HCT116 (cell line): ENCODE measurements around the gene SPINT2. TPM values are rescaled to one million over a fixed set of nuclear protein-coding genes. Genes with fewer than 3 reads are reported as not detected.
"Not testable (repeated sequence)": the region's sequence is repeated elsewhere in the genome, so short reads cannot be mapped to it uniquely, and the experiment has no call there.

Source experiments
- ATAC-seq: fragments of 200-7000 bp; cut with Tn5 transposase; 2 replicates; pipeline ENCODE4 v1.9.1; 2020; ENCODE audit warnings: mild to moderate bottlenecking, moderate library complexity
- BruUV-seq: library from RNA; stranded (reverse); fragments of 400-500 nt; replicated peaks from 2 replicates; lab custom pipeline; 2021; lab: Mats Ljungman, UMichigan
- CTCF ChIA-PET: fragments of 300-600 bp; sonication (Branson Sonifier 250); formaldehyde crosslinking; loops from one replicate; lab custom pipeline; 2021; ENCODE audit warnings: antibody characterized with exemption; lab: Charles Lee
- POLR2A ChIA-PET: fragments of 300-600, 350-600 bp; sonication (Branson Sonifier 250); formaldehyde crosslinking; loops from one replicate; lab custom pipeline; 2021; ENCODE audit warnings: antibody characterized with exemption; lab: Charles Lee
- RAD21 ChIA-PET, 2 experiments: fragments of 300-600 bp; sonication (Branson Sonifier 250); formaldehyde crosslinking; loops; one replicate each; lab custom pipeline; 2023; ENCODE audit warnings: low total read pairs in 2 of 2; ENCODE audit not compliant: uncharacterized antibody in 2 of 2, unreplicated experiment in 2 of 2, low non-redundant PET in 1 of 2; lab: Charles Lee
- DNase-seq: peaks from one replicate; pipeline ENCODE4 v3.0.0-alpha.2; 2010; ENCODE audit warnings: low read depth, low spot score
- H2AFZ ChIP-seq: fragments of 200-600 bp; shearing (Covaris generic), sonication (generic); 2 replicates; pipeline ENCODE4 v1.6.1; 2017; ENCODE audit warnings: low read depth, mixed run types, mixed read lengths, antibody characterized with exemption, low read length; ENCODE audit not compliant: poor library complexity, severe bottlenecking
- H3K27ac ChIP-seq: 2 replicates; pipeline ENCODE4 v1.5.1; 2012; ENCODE audit warnings: low read depth, low read length
- H3K27me3 ChIP-seq: fragments of 200-600 bp; sonication (generic); 2 replicates; pipeline ENCODE4 v1.6.1; 2016; ENCODE audit warnings: mixed run types, low read length, mixed read lengths; ENCODE audit not compliant: insufficient read depth
- H3K36me3 ChIP-seq, 2 experiments: fragments of 200-500 bp in 1 of 2; fragments of 200-600 bp in 1 of 2; sonication (Bioruptor generic) in 1 of 2; sonication (generic) in 1 of 2; 2 replicates each; pipeline versions ENCODE4 v1.5.1 to v1.6.1; 2014 to 2016; ENCODE audit warnings: low read length in 2 of 2, inconsistent platforms in 1 of 2, mixed read lengths in 1 of 2, mixed run types in 1 of 2; ENCODE audit not compliant: insufficient read depth in 2 of 2, control insufficient read depth in 1 of 2
- H3K4me1 ChIP-seq, 2 experiments: fragments of 200-600 bp in 1 of 2; sonication (generic) in 1 of 2; 2 replicates each; pipeline versions ENCODE4 v1.5.1 to v1.6.1; 2012 to 2017; ENCODE audit warnings: low read length in 2 of 2, inconsistent platforms in 1 of 2, mild to moderate bottlenecking in 1 of 2, mixed read lengths in 1 of 2, mixed run types in 1 of 2, moderate library complexity in 1 of 2; ENCODE audit not compliant: insufficient read depth in 2 of 2, control insufficient read depth in 1 of 2
- H3K4me2 ChIP-seq: fragments of 200-600 bp; sonication (generic); 2 replicates; pipeline ENCODE4 v1.6.1; 2017; ENCODE audit warnings: mixed run types, low read length, mixed read lengths
- H3K4me3 ChIP-seq, 2 experiments: fragments of 200-600 bp in 1 of 2; sonication (generic) in 1 of 2; replicated peaks in 1 of 2; 2 replicates each; pipeline ENCODE4 v1.5.1; 2011 to 2016; ENCODE audit warnings: low read length in 2 of 2, control low read depth in 1 of 2, low read depth in 1 of 2, mild to moderate bottlenecking in 1 of 2, mixed read lengths in 1 of 2, mixed run types in 1 of 2
- H3K79me2 ChIP-seq: fragments of 200-600 bp; sonication (generic); 2 replicates; pipeline ENCODE4 v1.6.1; 2017; ENCODE audit warnings: mild to moderate bottlenecking, mixed run types, low read length, moderate library complexity, mixed read lengths; ENCODE audit not compliant: insufficient read depth
- H3K9ac ChIP-seq: fragments of 200-600 bp; sonication (generic); 2 replicates; pipeline ENCODE4 v1.6.1; 2016; ENCODE audit warnings: low read length, mixed read lengths
- H3K9me2 ChIP-seq: fragments of 200-600 bp; sonication (generic), shearing (Covaris generic); 2 replicates; pipeline ENCODE4 v1.6.1; 2017; ENCODE audit warnings: mixed run types, mild to moderate bottlenecking, moderate library complexity; ENCODE audit not compliant: insufficient read depth
- H3K9me3 ChIP-seq, 2 experiments: fragments of 200-500 bp in 1 of 2; fragments of 200-600 bp in 1 of 2; sonication (Bioruptor generic) in 1 of 2; sonication (generic) in 1 of 2; 2 replicates each; pipeline ENCODE4 v1.6.1; 2014 to 2017; ENCODE audit warnings: low read length in 2 of 2, mixed read lengths in 2 of 2, inconsistent platforms in 1 of 2, low read depth in 1 of 2, mild to moderate bottlenecking in 1 of 2, mixed run types in 1 of 2, moderate library complexity in 1 of 2; ENCODE audit not compliant: control insufficient read depth in 1 of 2, insufficient read depth in 1 of 2
- H4K20me1 ChIP-seq: fragments of 200-600 bp; sonication (generic), shearing (Covaris generic); 2 replicates; pipeline ENCODE4 v1.6.1; 2017; ENCODE audit warnings: mixed run types, mild to moderate bottlenecking, moderate library complexity; ENCODE audit not compliant: insufficient read depth
- CEBPB ChIP-seq: IDR thresholded peaks from 2 replicates; pipeline ENCODE4 v1.6.1; 2012; ENCODE audit warnings: low read depth
- ELF1 ChIP-seq: IDR thresholded peaks from 2 replicates; pipeline ENCODE4 v1.6.1; 2012; ENCODE audit warnings: low read depth, borderline replicate concordance
- EZH2 ChIP-seq: fragments of 200-600 bp; sonication (generic); IDR thresholded peaks from 2 replicates; pipeline ENCODE4 v1.6.1; 2017; ENCODE audit warnings: antibody characterized with exemption, mixed run types
- FOSL1 ChIP-seq: IDR thresholded peaks from 2 replicates; pipeline ENCODE4 v1.6.1; 2012; ENCODE audit warnings: low read depth
- POLR2A ChIP-seq: IDR thresholded peaks from 2 replicates; pipeline ENCODE4 v1.7.0; 2011; ENCODE audit warnings: borderline replicate concordance; ENCODE audit not compliant: insufficient read depth, insufficient read length; ENCODE audit errors: extremely low read depth
- RAD21 ChIP-seq: IDR thresholded peaks from 2 replicates; pipeline ENCODE4 v1.6.1; 2012; ENCODE audit warnings: low read depth, mild to moderate bottlenecking
- YY1 ChIP-seq: IDR thresholded peaks from 2 replicates; pipeline ENCODE4 v1.6.1; 2011; ENCODE audit warnings: low read length, low read depth, moderate library complexity, mild to moderate bottlenecking; ENCODE audit not compliant: insufficient replicate concordance; ENCODE audit errors: extremely low read depth
- ZFX ChIP-seq: fragments of 450-650 bp; IDR thresholded peaks from 2 replicates; pipeline ENCODE4 v1.6.1; 2017
- intact Hi-C: fragments of 100-400 bp; cut with micrococcal nuclease; formaldehyde crosslinking; loops from 2 replicates; pipeline ENCODE4 v1.10.0; 2022
- total RNA-seq: library from RNA; stranded (reverse); gene quantifications from one replicate; pipeline ENCODE4 v1.2.1, GENCODE V29; 2021; ENCODE audit not compliant: unreplicated experiment
- TF ChIP-seq, protein P1 (sequence below): IDR thresholded peaks from 2 replicates; pipeline ENCODE4 v1.6.1; 2012
- TF ChIP-seq, protein P2 (sequence below), 3 experiments: fragments of 200-600 bp in 1 of 3; sonication (generic) in 1 of 3; IDR thresholded peaks in 2 of 3; conservative IDR thresholded peaks in 1 of 3; 2 replicates each; pipeline ENCODE4 v1.5.1; 2012 to 2017; ENCODE audit warnings: low read depth in 2 of 3, low read length in 2 of 3, antibody characterized with exemption in 1 of 3, borderline replicate concordance in 1 of 3, control low read depth in 1 of 3, mild to moderate bottlenecking in 1 of 3, mixed read lengths in 1 of 3, mixed run types in 1 of 3, moderate library complexity in 1 of 3; ENCODE audit not compliant: insufficient read depth in 1 of 3
- TF ChIP-seq, protein P3 (sequence below): IDR thresholded peaks from 2 replicates; pipeline ENCODE4 v1.6.1; 2011; ENCODE audit warnings: mild to moderate bottlenecking, low read length, moderate library complexity; ENCODE audit not compliant: insufficient replicate concordance; ENCODE audit errors: extremely low read depth
- TF ChIP-seq, protein P4 (sequence below): IDR thresholded peaks from 2 replicates; pipeline ENCODE4 v1.6.1; 2012

SPINT2 gene
- total RNA-seq, 1 experiment from 2014 or later = 500 TPM

DNA sequence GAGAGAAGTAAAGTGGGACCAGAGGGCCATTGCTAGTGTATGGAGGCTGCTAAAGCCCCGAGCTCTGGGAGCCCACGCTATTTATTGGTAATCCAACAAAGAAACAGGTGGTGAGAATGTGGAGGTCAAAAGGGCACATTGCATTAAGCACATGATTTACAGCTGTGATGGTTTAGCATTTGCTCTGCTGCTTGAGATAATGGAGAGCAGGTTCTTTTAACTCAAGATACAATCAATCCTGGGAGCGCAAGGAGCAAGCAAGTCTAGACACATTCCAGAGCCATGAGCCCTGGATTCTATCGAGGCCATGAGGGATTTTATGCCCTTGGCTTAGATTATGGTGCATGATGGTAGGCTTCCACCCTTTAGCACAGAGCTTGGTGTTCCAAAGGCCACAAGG, 74.6 kb downstream of the SPINT2 start:
- H3K4me1 ChIP-seq = peaks cover 8 to 26% of the 10 kb centered on the region in 2 experiments
- H4K20me1 ChIP-seq, H3K9me3 ChIP-seq, H3K9me2 ChIP-seq, H3K4me2 ChIP-seq, ATAC-seq, intact Hi-C loops, H2AFZ ChIP-seq, RAD21 ChIA-PET, POLR2A ChIA-PET, CTCF ChIA-PET, H3K79me2 ChIP-seq, H3K4me3 ChIP-seq, DNase-seq, H3K36me3 ChIP-seq, H3K27ac ChIP-seq, H3K9ac ChIP-seq, H3K27me3 ChIP-seq: not testable (repeated sequence)
- BruUV-seq = TSS peak; percentile 23

DNA sequence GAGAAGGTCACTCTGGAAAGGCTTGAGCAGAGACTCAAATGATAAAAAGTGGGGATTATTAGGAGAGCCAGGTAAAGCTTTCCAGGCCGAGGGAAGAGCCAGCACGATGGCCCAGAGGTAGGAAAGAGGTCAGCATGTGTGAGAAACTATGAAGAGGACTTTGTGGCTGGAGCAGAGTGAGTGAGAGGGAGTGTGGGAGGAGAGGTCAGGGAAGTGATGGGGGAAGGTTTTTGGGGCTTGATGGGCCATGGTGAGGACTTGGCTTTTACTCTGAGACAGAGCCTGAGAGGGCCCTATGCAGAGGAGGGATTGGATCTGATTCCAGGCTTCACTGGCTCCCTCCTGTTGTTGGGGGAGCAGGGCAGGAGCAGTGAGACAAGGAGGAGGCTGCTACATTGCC, 76.6 kb downstream of the SPINT2 start:
- H2AFZ ChIP-seq = no peak overlapping the region
- ATAC-seq = no peak
- no peak overlapping the region for H3K4me2 ChIP-seq
- H3K4me3 ChIP-seq = no peak overlapping the region
- TF ChIP-seq FOSL1 (no peak), ELF1 (no peak), ZFX (no peak), YY1 (no peak), CEBPB (no peak), EZH2 (no peak), RAD21 (no peak), POLR2A (no peak)
- TF ChIP-seq, protein P1, sequence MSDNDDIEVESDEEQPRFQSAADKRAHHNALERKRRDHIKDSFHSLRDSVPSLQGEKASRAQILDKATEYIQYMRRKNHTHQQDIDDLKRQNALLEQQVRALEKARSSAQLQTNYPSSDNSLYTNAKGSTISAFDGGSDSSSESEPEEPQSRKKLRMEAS = no peak
- TF ChIP-seq, protein P2, sequence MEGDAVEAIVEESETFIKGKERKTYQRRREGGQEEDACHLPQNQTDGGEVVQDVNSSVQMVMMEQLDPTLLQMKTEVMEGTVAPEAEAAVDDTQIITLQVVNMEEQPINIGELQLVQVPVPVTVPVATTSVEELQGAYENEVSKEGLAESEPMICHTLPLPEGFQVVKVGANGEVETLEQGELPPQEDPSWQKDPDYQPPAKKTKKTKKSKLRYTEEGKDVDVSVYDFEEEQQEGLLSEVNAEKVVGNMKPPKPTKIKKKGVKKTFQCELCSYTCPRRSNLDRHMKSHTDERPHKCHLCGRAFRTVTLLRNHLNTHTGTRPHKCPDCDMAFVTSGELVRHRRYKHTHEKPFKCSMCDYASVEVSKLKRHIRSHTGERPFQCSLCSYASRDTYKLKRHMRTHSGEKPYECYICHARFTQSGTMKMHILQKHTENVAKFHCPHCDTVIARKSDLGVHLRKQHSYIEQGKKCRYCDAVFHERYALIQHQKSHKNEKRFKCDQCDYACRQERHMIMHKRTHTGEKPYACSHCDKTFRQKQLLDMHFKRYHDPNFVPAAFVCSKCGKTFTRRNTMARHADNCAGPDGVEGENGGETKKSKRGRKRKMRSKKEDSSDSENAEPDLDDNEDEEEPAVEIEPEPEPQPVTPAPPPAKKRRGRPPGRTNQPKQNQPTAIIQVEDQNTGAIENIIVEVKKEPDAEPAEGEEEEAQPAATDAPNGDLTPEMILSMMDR (IDR thresholded peaks at IDR 0.05 in 2 of 3, conservative IDR thresholded peaks at IDR 0.05 in 1 of 3; ENCODE audit: borderline replicate concordance in 1 of 3, insufficient read depth in 1 of 3, low read depth in 2 of 3, low read length in 2 of 3) = no peak
- TF ChIP-seq, protein P3, sequence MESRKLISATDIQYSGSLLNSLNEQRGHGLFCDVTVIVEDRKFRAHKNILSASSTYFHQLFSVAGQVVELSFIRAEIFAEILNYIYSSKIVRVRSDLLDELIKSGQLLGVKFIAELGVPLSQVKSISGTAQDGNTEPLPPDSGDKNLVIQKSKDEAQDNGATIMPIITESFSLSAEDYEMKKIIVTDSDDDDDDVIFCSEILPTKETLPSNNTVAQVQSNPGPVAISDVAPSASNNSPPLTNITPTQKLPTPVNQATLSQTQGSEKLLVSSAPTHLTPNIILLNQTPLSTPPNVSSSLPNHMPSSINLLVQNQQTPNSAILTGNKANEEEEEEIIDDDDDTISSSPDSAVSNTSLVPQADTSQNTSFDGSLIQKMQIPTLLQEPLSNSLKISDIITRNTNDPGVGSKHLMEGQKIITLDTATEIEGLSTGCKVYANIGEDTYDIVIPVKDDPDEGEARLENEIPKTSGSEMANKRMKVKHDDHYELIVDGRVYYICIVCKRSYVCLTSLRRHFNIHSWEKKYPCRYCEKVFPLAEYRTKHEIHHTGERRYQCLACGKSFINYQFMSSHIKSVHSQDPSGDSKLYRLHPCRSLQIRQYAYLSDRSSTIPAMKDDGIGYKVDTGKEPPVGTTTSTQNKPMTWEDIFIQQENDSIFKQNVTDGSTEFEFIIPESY = no peak
- TF ChIP-seq, protein P4, sequence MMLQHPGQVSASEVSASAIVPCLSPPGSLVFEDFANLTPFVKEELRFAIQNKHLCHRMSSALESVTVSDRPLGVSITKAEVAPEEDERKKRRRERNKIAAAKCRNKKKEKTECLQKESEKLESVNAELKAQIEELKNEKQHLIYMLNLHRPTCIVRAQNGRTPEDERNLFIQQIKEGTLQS = no peak
- H3K9me3 ChIP-seq = no peaks in the 10 kb centered on the region
- BruUV-seq = no TSS peak
- no peak overlapping the region for H3K9ac ChIP-seq
- ChIA-PET CTCF (no interaction called here), RAD21 (no interaction called here), POLR2A (interaction anchor here (0.6 kb wide), 1 partner anchor 413 kb away, joined by 4 read pairs; no protein-coding TSS in a partner anchor)
- peaks cover 8 to 18% of the 10 kb centered on the region in 2 experiments for H3K4me1 ChIP-seq
- H3K27ac ChIP-seq = no peak overlapping the region
- intact Hi-C loops = no loop called here
- H3K79me2 ChIP-seq = no peaks in the 10 kb centered on the region
- no peaks in the 10 kb centered on the region for H3K27me3 ChIP-seq
- DNase-seq = no peak
- H3K36me3 ChIP-seq = no peaks in the 10 kb centered on the region; a peak in 1 of 4 replicates
- no peaks in the 10 kb centered on the region for H4K20me1 ChIP-seq
- H3K9me2 ChIP-seq = no peaks in the 10 kb centered on the region
